HCEC 1CT (cell line): ENCODE measurements around the gene HPGDS.
A peak's percentile ranks its signal among the peaks of the same experiment; 100 is the strongest.
"Not testable (repeated sequence)": the region's sequence is repeated elsewhere in the genome, so short reads cannot be mapped to it uniquely, and the experiment has no call there.

Source experiments
- DNase-seq: peaks from one replicate; pipeline ENCODE4 v3.0.0-alpha.2; 2017

The HPGDS gene

DNA sequence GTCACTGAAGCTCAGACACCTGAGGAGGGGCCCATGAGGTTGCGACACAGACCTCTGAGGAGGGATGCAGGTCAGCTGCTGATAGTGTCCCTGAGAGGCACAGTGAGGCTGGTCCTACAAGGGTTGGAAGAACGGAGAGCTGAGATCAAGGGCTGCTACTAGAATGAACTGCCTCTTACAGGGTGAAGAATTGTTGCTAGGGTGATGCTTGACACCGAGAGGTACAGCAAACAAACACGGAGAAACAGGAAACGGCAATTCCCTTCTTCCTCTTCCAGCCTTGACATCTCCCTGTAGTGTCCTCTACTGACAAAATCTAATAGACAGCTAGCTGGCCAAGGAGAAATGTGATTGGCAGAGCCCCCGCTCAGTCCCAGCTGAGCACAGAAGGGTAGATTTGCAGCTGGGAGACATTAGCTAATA lies 11.8 kb upstream of the HPGDS start:
- no peak for DNase-seq

DNA sequence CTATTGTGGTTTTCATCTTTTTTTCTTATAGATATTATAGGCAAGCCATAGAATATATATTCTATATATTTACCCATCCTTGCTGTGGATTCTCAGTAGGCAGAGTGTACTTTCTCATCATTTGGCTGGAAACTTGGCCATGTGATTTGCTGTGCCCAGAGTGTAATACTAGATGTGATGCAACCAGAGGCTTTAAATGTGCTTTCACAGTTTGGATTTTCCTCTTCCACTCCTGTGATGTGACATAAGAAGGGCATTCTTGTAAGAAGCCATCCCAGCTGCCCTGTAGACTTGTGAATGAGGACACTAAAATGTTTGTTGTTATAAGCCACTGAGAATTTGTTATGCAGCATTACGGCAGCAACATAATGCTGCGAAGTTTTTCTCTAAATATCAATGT lies 10.4 kb upstream of the HPGDS start:
- DNase-seq: no peak

DNA sequence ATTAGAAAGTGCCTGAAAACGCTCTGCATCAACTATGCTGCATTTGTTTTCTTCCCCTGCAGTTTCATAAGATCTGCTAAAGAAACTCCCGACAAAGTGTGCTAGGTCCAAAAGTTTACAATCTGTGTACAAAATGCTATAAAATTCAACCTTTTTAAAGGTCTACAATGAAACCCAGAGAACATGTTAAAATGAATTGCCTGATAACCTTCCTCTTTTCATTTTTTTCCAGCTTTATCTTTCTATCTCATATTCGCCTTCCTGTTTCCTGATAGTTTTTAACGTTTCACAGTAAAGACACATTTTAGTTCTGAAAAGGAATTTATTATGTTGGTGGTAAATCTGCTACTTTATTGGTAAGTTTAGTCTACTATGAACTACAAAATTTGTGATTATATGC lies 9.5 kb upstream of the HPGDS start:
- no peak for DNase-seq

DNA sequence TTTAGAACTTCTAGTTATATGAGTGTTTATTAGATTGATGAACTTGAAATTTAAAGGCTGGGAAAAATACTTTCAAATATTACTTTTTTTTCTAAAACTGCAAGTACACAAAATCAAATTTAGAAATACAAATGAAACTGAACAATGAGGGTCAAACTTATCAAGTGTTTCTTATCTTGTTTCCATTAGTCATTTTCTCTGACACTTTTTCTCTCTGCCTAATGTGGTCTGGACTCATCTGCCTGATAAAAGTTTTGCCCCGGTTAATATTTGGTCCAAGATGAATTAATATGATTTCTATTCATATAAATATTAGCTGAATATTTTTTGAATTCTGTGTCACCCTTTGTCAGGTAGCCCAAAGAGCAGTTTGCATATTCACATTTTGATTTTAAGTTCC lies 8.7 kb upstream of the HPGDS start:
- no peak for DNase-seq

DNA sequence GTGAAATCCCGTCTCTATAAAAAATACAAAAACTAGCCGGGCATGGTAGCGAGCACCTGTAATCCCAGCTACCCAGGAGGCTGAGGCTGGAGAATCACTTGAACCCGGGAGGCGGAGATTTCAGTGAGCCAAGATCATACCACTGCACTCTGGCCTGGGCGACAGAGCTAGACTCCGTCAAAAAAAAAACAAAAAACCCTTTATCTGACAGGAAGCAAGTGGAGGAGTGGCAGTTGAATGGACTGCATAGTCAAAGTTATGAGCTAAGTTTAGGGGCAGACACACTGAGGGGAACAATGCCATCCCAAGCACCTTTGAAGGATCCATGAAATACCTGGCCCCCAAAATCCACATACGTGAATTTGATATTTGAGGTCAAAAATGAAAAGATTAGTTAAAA lies 7.5 kb upstream of the HPGDS start:
- DNase-seq: no peak

DNA sequence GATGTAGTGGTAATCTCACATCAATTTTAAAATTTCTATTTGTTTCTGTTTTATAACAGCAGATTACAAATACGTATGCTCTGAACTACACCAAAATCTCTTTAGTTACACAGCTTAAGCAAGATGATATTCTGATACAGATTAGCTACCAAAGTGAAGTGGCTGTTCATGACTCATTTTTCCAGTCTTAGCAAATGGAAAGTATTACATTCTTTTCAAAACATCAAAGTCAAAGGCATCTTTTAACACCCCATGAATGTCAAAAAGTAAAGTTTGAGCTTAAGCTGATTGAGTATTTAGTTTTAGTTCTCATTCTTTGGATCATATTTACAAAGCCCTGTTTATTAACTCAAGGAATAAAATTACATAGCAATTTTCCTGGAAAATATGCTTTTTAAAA lies 6.6 kb upstream of the HPGDS start:
- DNase-seq: peak; percentile 12

DNA sequence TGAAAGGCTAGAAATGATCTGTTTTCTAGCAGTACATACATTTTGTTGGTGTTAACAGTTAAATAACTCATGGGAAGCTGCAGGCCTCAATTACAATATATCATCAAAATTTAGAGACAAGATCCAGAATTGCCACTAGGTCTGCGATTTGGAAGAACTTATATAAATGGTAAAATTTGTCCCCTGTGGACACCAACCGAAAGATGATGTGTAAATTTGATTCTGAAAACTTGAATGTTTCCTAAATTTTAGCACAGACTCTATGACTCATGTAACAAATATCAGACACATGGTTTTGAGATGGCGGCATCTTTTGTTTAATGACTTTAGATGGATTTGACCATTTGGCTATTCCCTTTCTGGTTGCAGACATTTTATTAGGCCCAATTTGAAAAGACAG lies 6.0 kb upstream of the HPGDS start:
- no peak for DNase-seq

DNA sequence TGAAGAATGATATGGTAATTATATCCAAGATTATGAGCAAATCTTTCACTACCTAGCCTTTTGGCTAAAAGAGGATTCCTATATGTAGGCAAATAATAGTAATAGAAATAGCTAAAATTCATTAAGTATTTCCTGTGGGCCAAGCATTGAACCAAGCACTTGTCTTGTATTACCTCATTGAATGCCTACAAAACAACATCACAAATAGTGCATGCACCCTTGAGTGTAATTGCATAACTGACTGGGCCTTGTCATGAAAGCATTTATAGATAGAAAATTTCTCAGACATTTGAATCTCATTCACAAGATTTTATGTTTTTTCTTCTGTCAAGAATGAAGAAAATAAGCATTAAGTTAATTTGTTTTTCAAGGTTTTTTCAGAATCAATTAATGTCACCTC lies 3.9 kb upstream of the HPGDS start:
- no peak for DNase-seq

DNA sequence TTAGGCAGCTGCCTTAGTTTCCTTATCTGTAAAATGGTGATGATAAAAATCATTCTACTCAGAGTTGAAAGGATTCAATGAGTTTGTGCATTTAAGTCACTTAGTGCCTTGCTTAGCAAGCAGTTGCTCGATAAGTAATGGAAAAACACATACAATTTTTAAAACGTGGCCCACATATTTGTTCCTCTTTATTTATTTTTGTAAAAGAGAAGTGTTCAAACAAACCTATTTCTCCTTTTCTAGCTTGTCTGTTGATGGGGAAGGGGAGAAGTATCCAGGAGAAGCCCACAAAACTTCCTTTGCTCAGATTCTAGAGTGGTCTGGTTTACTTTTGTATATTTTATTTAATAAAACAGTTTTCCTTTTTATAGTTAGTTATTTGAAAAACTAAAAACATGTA lies 3.3 kb upstream of the HPGDS start:
- DNase-seq: no peak

DNA sequence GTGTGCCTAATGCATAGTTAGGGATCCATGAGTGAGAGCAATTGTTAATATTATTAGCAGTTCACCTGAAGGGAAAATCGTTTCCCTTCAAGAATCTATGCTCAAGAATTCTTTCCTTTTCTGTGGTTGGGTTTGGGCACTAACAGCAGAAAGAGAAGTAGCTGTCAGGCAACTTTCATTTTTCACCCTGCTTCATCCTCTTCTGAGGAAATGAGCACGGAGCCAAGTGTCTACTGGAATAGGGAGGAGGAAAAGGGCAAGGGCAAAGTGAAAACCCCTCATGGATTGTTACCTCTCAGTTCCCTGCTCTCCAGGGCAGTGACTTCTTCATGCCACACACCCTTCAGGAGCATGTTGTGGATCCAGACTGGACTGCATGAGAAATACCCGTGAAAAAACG lies 2.6 kb upstream of the HPGDS start:
- no peak for DNase-seq

DNA sequence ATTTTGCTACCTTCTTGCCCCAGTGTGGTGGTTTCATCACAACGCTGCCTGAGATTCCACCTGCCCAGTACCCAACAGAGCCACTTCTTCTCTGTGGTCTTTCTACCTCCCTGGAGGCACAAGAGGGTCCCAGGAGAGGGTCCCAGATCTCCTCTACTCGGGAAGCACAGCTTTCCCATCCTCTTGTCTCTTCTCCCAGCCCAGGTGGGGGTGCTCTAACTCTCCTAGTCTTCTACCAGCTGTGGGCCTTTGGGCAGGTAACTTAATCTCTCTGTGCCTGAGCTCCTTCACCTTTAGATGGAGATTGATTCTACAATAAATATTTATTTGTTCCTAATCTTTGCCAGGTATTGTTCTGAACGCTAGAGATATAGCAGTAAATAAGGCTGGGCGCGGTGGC lies 1.8 kb upstream of the HPGDS start:
- DNase-seq: no peak

DNA sequence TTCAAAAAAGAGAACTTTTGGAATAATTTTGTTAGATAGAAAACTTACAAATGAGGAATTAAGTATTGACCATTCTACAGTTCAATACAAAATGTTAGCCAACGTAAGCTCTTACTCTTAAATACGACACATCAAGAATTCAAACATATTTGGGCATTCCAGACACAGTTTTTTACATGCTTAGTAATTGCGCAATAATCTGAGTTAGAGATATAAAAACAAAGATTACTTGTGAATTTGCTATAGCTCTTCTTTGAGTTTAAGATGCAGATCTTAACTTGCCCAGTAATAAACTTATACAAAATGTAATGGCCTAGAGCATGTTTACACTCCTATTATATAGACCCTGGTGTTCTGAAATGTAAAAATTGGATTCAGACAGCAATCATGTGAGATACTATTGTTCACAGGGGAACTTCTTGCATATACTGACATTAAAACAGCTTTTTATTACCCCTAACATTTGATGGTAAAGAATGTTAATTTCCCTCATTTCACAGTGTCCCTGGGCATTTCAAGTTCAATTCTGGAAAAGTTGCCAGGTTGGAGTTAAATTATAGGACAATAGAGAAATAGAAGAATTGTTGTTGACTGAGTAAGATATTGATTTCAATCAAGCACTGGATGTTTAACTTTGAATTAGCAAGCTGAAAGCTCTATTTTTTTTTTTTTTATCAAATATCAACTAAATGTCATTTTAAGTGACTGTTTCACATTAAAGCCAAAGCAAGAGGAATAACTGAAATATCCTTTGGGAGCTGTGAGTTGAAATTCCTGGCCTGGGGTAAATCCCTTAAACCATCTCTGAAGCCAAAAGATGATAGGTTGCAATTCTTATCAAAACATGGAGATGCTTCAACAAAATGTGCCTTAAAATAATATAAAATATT lies 910 bp downstream of the HPGDS start:
- no peak for DNase-seq

DNA sequence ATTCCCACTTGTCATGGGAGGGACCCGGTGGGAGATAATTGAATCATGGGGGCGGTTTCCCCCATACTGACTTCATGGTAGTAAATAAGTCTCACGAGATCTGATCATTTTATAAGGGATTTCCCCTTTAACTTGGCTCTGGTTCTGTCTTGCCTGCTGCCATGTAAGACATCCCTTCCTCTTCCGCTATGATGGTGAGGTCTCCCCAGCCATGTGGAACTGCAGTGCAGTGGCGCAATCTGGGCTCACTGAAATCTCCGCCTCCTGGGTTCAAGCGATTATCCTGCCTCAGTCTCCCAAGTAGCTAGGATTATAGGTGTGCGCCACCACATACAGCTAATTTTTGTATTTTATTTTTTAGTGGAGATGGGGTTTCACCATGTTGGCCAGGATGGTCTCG lies 2.9 kb downstream of the HPGDS start:
- DNase-seq: no peak

DNA sequence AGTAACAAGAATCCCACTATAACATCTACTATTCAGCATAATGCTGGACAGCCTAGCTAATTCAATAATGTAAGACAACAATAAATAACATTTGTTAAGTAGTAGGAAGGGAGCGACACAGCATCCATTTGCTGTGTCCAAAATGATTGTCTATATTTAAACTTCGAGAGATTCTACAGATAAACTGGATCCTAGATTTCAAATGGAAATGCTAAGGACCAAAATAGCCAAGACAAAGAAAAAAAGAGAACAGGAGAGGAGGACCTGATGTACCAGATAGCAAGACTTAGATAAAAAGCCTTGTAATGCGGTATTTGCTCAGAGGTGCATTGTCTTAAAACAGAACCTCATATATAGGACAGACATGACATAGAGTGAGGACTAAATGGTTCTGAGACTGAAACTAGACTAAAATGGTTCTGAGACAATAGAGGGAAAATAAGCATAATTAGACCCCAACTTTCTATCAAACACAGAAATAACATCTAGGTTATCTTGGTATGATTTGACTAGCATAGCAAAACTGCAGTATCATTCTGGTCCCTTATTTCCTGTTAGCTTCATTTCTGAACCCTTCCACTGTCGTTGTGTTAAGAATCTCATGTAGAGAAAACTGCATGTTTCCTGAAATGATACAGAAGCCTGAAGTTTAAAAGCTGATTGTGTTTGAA lies 3.8 kb downstream of the HPGDS start:
- no peak for DNase-seq

DNA sequence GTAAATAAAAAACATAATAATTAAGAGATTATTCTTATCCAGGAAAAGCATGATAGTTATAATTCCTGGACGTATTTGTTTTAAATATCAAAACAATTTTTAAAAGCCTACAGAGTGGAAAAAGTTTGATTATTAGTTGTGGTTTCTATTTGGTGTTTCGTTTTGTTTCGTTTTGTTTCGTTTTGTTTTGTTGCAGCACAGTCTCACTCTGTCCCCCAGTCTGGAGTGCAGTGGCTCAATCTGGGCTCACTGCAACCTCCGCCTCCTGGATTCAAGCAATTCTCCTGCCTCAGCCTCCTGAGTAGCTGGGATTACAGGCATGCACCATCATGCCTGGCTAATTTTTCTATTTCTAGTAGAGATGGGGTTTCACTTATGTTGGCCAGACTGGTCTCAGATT lies 5.8 kb downstream of the HPGDS start:
- DNase-seq: not testable (repeated sequence)

DNA sequence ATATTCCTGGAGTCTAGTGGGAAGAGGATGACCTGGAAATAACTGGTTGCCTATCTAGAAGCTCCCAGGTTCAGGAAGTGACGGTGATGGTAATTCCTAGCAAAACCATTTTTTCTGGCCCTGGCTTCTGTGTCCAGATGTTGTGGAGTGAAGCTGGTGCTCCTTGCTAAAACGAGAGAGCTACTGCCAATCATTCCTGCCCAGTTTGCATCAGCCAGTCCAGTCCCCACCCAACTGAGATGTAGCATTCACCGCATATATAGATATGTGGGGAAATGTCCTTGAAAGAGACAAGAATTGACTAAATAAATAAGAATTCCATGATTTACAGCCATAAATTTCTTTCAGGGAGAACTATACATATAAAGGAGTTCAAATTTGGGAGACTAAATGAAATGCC lies 6.3 kb downstream of the HPGDS start:
- no peak for DNase-seq

DNA sequence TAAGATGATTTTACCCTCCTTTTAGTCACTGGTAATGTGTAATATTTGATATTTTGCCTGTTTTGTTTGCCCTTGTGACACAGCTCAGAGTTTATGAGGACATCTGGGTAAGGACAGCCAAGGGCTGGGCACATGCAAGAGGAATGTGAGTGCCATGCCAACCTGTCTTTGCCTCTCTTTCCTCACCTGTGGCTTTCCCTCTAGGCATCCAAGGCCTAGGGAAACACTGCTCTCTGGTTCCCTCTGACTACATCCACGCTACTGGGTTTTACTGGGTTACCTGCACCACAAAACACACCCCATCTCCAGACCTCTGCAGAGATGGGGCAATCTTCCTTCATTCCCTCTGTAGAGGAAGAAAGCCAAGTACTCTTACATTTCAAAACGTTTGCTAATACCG lies 7.7 kb downstream of the HPGDS start:
- DNase-seq: no peak

DNA sequence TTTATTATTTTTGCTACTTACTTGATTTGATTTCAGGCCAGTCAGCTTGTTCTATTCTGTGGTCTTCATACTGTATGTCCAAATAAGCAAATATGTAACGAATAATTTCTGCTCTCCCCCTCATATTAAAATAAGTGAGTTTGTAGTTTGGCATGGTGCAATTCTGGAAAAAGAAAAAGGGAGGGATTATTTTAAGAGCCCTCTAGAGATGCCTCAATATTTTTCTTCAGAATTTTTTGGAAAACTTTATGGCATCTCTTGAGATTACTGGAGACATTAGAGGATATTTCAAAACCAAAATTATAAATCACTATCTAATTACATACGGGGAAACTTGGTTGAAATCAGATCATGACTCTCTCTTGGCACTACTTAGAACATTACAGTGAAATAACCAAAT lies 8.2 kb downstream of the HPGDS start:
- DNase-seq: no peak

DNA sequence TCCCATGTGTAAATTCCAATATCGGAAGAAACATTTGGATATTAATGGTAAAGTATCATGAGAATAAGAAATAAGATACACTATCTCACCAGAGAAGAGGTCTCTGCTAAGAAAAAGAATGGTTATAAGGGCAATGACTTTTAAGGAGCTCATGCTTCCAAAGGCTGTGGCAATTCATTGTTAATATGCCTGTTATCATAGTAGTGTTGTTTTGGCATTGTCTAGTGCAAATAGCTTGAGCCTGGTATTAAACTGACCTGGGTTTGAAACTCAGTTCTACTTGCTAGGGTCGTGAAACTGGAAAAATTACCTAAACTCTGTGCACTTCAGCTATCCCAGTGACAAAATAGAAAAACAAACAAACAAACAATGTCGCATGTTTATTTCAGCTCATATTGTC lies 8.8 kb downstream of the HPGDS start:
- DNase-seq: no peak

DNA sequence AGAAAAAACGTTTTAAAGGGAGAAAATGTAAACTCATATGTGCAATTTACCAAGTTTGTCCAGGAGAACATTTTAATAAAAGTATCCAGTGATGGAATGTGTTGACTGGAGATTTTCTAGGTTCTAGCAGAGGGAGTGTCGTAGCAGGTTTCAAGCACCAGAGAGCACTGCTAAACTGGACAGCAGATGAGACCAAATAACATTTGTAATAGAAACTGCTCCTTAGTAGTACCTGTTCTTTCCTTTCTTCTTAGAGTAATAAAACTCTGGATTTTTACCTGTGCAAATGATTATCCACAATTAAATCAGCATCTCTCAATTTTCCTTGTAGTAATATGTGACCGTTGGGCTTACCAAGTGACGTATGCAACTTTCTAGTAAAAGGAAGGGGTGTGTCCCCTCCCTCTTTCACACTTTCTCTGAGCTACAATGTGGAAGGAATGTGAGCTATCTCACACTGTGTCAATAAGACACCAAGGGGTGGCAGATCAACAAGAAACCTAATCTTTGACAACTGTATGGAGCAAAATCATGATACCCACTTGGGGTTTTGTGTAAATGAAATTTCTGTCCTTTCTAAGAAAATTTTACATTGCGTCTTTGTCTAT lies 9.5 kb downstream of the HPGDS start:
- no peak for DNase-seq

DNA sequence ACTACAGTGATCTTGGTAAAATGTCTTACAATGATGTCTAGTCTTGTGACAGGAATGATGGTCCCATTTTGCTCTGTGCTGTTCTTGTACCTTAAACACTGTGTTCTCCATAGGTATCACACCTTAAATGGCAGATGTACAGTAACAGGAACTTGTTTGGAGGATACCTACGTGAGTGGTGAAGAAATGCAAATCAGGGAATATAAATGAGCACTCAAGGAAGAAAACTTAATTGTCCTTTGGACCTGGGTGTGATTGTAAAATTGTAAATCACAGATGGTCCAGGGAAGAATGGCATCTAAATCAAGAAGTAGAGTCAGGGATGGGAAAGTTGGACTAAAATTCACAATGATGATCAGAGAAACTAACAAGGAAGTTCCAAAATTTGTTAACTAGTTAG lies 12.7 kb downstream of the HPGDS start:
- DNase-seq: no peak

DNA sequence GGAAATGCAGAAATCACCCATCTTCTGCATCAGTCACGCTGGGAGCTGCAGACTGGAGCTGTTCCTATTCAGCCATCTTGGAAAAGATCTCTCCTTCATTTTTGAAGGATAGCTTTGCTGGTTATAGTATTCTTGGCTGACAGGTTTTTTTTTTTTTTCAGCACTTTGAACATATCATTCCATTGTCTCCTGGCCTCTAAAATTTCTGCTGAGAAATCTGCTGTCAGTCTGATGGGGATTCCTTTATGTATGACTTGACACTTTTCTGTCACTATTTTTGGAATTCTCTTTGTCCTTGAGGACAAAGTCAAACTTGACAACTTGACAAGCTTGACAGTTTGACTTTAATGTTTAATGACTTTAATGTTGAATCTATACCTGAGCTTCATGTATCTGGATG lies 16.8 kb downstream of the HPGDS start:
- no peak for DNase-seq

DNA sequence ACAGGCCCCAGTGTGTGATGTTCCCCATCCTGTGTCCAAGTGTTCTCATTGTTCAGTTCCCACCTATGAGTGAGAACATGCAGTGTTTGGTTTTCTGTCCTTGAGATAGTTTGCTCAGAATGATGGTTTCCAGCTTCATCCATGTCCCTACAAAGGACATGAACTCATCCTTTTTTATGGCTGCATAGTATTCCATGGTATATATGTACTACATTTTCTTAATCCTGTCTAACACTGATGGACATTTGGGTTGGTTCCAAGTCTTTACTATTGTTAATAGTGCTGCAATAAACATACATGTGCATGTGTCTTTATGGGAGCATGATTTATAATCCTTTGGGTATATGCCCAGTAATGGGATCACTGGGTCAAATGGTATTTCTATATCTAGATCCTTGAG lies 22.7 kb downstream of the HPGDS start:
- DNase-seq: not testable (repeated sequence)

DNA sequence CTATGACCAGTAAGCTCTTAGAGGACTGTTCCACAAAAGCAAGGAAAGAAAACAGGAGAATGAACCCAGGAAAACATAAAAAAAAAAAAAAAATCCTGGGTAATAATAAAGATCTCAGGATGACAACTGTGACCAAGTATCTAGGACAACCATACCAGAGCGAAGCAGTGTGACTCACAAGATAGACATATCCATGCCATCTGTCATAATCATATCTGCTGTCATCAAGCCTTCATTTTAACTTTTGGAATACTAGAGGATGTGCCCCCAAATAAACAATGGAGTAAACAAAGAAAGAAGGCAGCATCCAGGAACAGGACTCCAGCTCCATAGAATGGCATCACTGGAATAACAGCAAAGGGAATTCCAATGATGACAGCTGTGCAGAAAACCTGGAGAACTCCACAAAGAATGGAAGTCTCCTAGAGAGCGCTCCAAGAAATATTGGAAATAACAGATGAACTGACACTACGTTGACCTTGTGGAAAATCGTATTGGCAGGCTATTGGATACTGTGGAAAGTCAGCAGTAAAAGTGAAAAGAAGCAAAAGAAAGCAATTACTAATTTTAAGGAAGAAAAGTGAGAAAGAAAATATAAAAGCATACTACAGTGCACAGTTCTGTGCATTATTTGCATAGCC lies 35.3 kb downstream of the HPGDS start:
- no peak for DNase-seq
